SK-N-SH (cell line): ENCODE measurements around the gene PEMT. TPM values are rescaled to one million over a fixed set of nuclear protein-coding genes. Genes with fewer than 3 reads are reported as not detected.

ENCODE experiments used
- CHD2 ChIP-seq: fragments of 150-350 bp; IDR thresholded peaks from 2 replicates; pipeline ENCODE4 v1.6.1; 2018; ENCODE audit warnings: low read length; ENCODE audit not compliant: partially characterized antibody
- CTCF ChIP-seq: fragments of 200-600 bp; sonication (generic); IDR thresholded peaks from 2 replicates; pipeline ENCODE4 v1.6.1; 2017; ENCODE audit warnings: antibody characterized with exemption, mild to moderate bottlenecking, moderate library complexity
- ELF1 ChIP-seq: IDR thresholded peaks from 2 replicates; pipeline ENCODE4 v1.4.0; 2012
- EP300 ChIP-seq, 2 experiments: IDR thresholded peaks; 2 replicates each; pipeline versions ENCODE4 v1.4.0 to v1.6.1; 2012; ENCODE audit warnings: borderline replicate concordance in 1 of 2, low read depth in 1 of 2, low read length in 1 of 2
- EZH2phosphoT487 ChIP-seq: fragments of 200-600 bp; sonication (generic); IDR thresholded peaks from 2 replicates; pipeline ENCODE4 v1.6.1; 2017; ENCODE audit warnings: low read depth, mixed run types, mild to moderate bottlenecking, antibody characterized with exemption, moderate library complexity, borderline replicate concordance
- FOSL2 ChIP-seq: IDR thresholded peaks from 2 replicates; pipeline ENCODE4 v1.4.0; 2012; ENCODE audit warnings: low read depth, mild to moderate bottlenecking, moderate library complexity, borderline replicate concordance
- FOXJ3 ChIP-seq: sonication (generic); formaldehyde crosslinking; IDR thresholded peaks from 2 replicates; pipeline ENCODE4 v1.5.1; 2020; ENCODE audit warnings: mild to moderate bottlenecking, missing genetic modification reagents
- GABPA ChIP-seq: IDR thresholded peaks from 2 replicates; pipeline ENCODE4 v1.4.0; 2012; ENCODE audit warnings: low read depth, mild to moderate bottlenecking
- IRF3 ChIP-seq: fragments of 150-350 bp; IDR thresholded peaks from 2 replicates; pipeline ENCODE4 v1.6.1; 2016; ENCODE audit warnings: mild to moderate bottlenecking, low read depth, low read length
- JUND ChIP-seq: IDR thresholded peaks from 2 replicates; pipeline ENCODE4 v1.4.0; 2012
- MAX ChIP-seq: IDR thresholded peaks from 2 replicates; pipeline ENCODE4 v1.4.0; 2012; ENCODE audit warnings: low read depth
- MEF2A ChIP-seq: IDR thresholded peaks from 2 replicates; pipeline ENCODE4 v1.4.0; 2012; ENCODE audit warnings: low read depth, borderline replicate concordance
- NRF1 ChIP-seq: IDR thresholded peaks from 2 replicates; pipeline ENCODE4 v1.6.1; 2012; ENCODE audit warnings: low read depth, mild to moderate bottlenecking, low read length
- PBX3 ChIP-seq: IDR thresholded peaks from 2 replicates; pipeline ENCODE4; 2012
- POLR2AphosphoS5 ChIP-seq: IDR thresholded peaks from 2 replicates; pipeline ENCODE4 v1.6.1; 2012; ENCODE audit warnings: low read depth, low read length
- RAD21 ChIP-seq: IDR thresholded peaks from 2 replicates; pipeline ENCODE4 v1.6.1; 2012; ENCODE audit warnings: mild to moderate bottlenecking, low read length
- RCOR1 ChIP-seq: fragments of 150-350 bp; IDR thresholded peaks from 2 replicates; pipeline ENCODE4 v1.6.1; 2017; ENCODE audit warnings: antibody characterized with exemption, low read length
- REST ChIP-seq: IDR thresholded peaks from 2 replicates; pipeline ENCODE4 v1.6.1; 2012; ENCODE audit warnings: mild to moderate bottlenecking, low read depth, low read length, moderate library complexity
- RFX5 ChIP-seq: IDR thresholded peaks from 2 replicates; pipeline ENCODE4 v1.6.1; 2012; ENCODE audit warnings: mild to moderate bottlenecking, improper control_type of control experiment, low read length
- RXRA ChIP-seq: IDR thresholded peaks from 2 replicates; pipeline ENCODE4 v1.4.0; 2012; ENCODE audit warnings: low read depth, mild to moderate bottlenecking, borderline replicate concordance
- TAF1 ChIP-seq: IDR thresholded peaks from 2 replicates; pipeline ENCODE4 v1.6.1; 2012; ENCODE audit warnings: low read depth, mild to moderate bottlenecking, low read length, moderate library complexity, borderline replicate concordance
- TCF12 ChIP-seq: IDR thresholded peaks from 2 replicates; pipeline ENCODE4 v1.4.0; 2012
- polyA plus RNA-seq, 3 experiments: library from polyadenylated mRNA; depleted of rRNA; stranded (reverse); fragments of >200 nt; gene quantifications; 2 replicates each; pipeline ENCODE4 v1.2.3, GENCODE V29; 2012

Gene PEMT
- polyA plus RNA-seq, 1 of the 3 experiments (the other 2 are of a cell fraction), result 52.8 TPM

- TF ChIP-seq PBX3, result no peak
- no peak for TF ChIP-seq TAF1
- TF ChIP-seq NRF1, result no peak
- TF ChIP-seq FOSL2, result no peak
- no peak for TF ChIP-seq JUND
- no peak for TF ChIP-seq RXRA
- peak in 1 of 2 experiments; percentile 77; a peak in 2 of 4 replicates for TF ChIP-seq EP300 (IDR thresholded peaks at IDR 0.05; ENCODE audit: borderline replicate concordance in 1 of 2, low read depth in 1 of 2, low read length in 1 of 2)
- TF ChIP-seq FOXJ3, result peak; percentile 71; the same call in 1 of the 2 replicates
- no peak for TF ChIP-seq MAX
- no peak for TF ChIP-seq GABPA
- no peak for TF ChIP-seq TCF12
- peak; percentile 19 for TF ChIP-seq CHD2
- no peak for TF ChIP-seq IRF3
- peak; percentile 10; the same call in 1 of the 2 replicates for TF ChIP-seq RAD21
- TF ChIP-seq POLR2AphosphoS5, result no peak
- no peak for TF ChIP-seq ELF1
- TF ChIP-seq CTCF, result no peak
- peak; percentile 61; the same call in 1 of the 2 replicates for TF ChIP-seq RCOR1
- no peak for TF ChIP-seq MEF2A
- no peak for TF ChIP-seq REST
- no peak for TF ChIP-seq RFX5
- TF ChIP-seq EZH2phosphoT487, result no peak
Observed at GRCh38 chr17:17547210-17547764, 44.2 kb downstream of the PEMT start (continued).
